CD8-positive, alpha-beta memory T cell (primary cell): ENCODE data around the gene SPNS3. TPM values are rescaled to one million over a fixed set of nuclear protein-coding genes. Genes with fewer than 3 reads are reported as not detected.

Source experiments
- CTCF ChIA-PET: fragments of 350-600 bp; sonication (Branson Sonifier 250); formaldehyde crosslinking; loops from one replicate; lab custom pipeline; 2021; ENCODE audit warnings: antibody characterized with exemption; lab: Charles Lee
- POLR2A ChIA-PET: fragments of 350-600 bp; sonication (Branson Sonifier 250); formaldehyde crosslinking; loops from one replicate; lab custom pipeline; 2021; ENCODE audit warnings: antibody characterized with exemption; lab: Charles Lee
- DNase-seq, 5 donors: peaks; one replicate each; pipeline versions ENCODE4 v3.0.0 to v3.0.0-alpha.2; 2020 to 2022; ENCODE audit warnings: mixed read lengths in 1 of 5
- H3K27ac ChIP-seq: one replicate; pipeline ENCODE4 v1.7.0; 2013; ENCODE audit warnings: low read depth, mild to moderate bottlenecking, low read length, moderate library complexity
- H3K27me3 ChIP-seq: 2 replicates; pipeline ENCODE4 v1.7.0; 2013; ENCODE audit warnings: low read length, mild to moderate bottlenecking; ENCODE audit not compliant: insufficient read depth, poor library complexity, severe bottlenecking
- H3K36me3 ChIP-seq: 2 replicates; pipeline ENCODE4 v1.7.0; 2013; ENCODE audit warnings: mild to moderate bottlenecking, low read length, moderate library complexity; ENCODE audit not compliant: insufficient read depth
- H3K4me1 ChIP-seq: 2 replicates; pipeline ENCODE4 v1.7.0; 2013; ENCODE audit warnings: mild to moderate bottlenecking, low read length, moderate library complexity; ENCODE audit not compliant: insufficient read depth
- H3K4me3 ChIP-seq: 2 replicates; pipeline ENCODE4 v1.7.0; 2013; ENCODE audit warnings: mild to moderate bottlenecking, low read length
- H3K9me3 ChIP-seq: 2 replicates; pipeline ENCODE4 v1.7.0; 2013; ENCODE audit warnings: mild to moderate bottlenecking, low read length
- H3K27ac Mint-ChIP-seq, 8 donors: one replicate each; pipeline ENCODE4 v1.8.0; 2020 to 2021; ENCODE audit warnings: mixed read lengths in 8 of 8, mild to moderate bottlenecking in 6 of 8, inconsistent platforms in 3 of 8, moderate library complexity in 3 of 8
- H3K27me3 Mint-ChIP-seq, 2 donors: one replicate each; pipeline ENCODE4 v1.8.0; 2020 to 2021; ENCODE audit warnings: mixed read lengths in 2 of 2, mild to moderate bottlenecking in 1 of 2, moderate library complexity in 1 of 2
- H3K36me3 Mint-ChIP-seq, 3 donors: one replicate each; pipeline ENCODE4 v1.8.0; 2020 to 2021; ENCODE audit warnings: mixed read lengths in 3 of 3, inconsistent platforms in 1 of 3, mild to moderate bottlenecking in 1 of 3
- H3K4me1 Mint-ChIP-seq, 3 donors: one replicate each; pipeline ENCODE4 v1.8.0; 2020 to 2021; ENCODE audit warnings: mixed read lengths in 3 of 3, inconsistent platforms in 1 of 3, mild to moderate bottlenecking in 1 of 3
- H3K4me3 Mint-ChIP-seq, 7 donors: one replicate each; pipeline ENCODE4 v1.8.0; 2020 to 2021; ENCODE audit warnings: mixed read lengths in 7 of 7, mild to moderate bottlenecking in 6 of 7, moderate library complexity in 4 of 7, inconsistent platforms in 2 of 7
- H3K9me3 Mint-ChIP-seq, 5 donors: one replicate each; pipeline ENCODE4 v1.8.0; 2020 to 2022; ENCODE audit warnings: mixed read lengths in 5 of 5, mild to moderate bottlenecking in 3 of 5, moderate library complexity in 2 of 5, inconsistent platforms in 1 of 5
- polyA plus RNA-seq: library from polyadenylated mRNA; unstranded; fragments of 300-500 nt; fragmentation: Illumina TruSeq; gene quantifications from one replicate; pipeline ENCODE4 v1.2.3, GENCODE V29; 2021
- total RNA-seq, 2 experiments: library from RNA; stranded (reverse); gene quantifications; one replicate each; pipeline ENCODE4 v1.2.3, GENCODE V29; 2021

The SPNS3 gene
- total and polyA plus RNA-seq, 3 experiments from 2014 or later, result 7.3 to 10.0 (median 7.5) TPM

- DNase-seq, result no peak
- Histone ChIP-seq H3K4me3 (no peak overlapping the region), H3K27me3 (no peaks in the 10 kb centered on the region), H3K27ac (no peak overlapping the region), H3K36me3 (no peaks in the 10 kb centered on the region), H3K9me3 (no peaks in the 10 kb centered on the region), H3K4me1 (no peaks in the 10 kb centered on the region)
- ChIA-PET POLR2A (interaction anchor here (0.6 kb wide), 1 partner anchor 1066 kb away, joined by 5 read pairs; no protein-coding TSS in a partner anchor), CTCF (no interaction called here)
- Mint-ChIP-seq H3K4me3 (no peak overlapping the region), H3K27me3 (peaks cover 0 to 6% of the 10 kb centered on the region in 2 donors), H3K36me3 (no peaks in the 10 kb centered on the region), H3K27ac (no peak overlapping the region), H3K4me1 (no peaks in the 10 kb centered on the region), H3K9me3 (no peaks in the 10 kb centered on the region)
These were observed 11.2 kb downstream of the SPNS3 start for GRCh38 chr17:4444782-4445473.

GRCh38 chr17:4445731-4446130, 12.0 kb downstream of the SPNS3 start:
- Mint-ChIP-seq H3K4me3 (no peak overlapping the region), H3K27me3 (peaks cover 0 to 6% of the 10 kb centered on the region in 2 donors), H3K9me3 (no peaks in the 10 kb centered on the region), H3K36me3 (no peaks in the 10 kb centered on the region), H3K27ac (no peak overlapping the region), H3K4me1 (no peaks in the 10 kb centered on the region)
- CTCF ChIA-PET, result no interaction called here
- H3K4me3 ChIP-seq, result no peak overlapping the region
- DNase-seq, result no peak
- H3K9me3 ChIP-seq, result no peaks in the 10 kb centered on the region
- POLR2A ChIA-PET, result no interaction called here
- no peaks in the 10 kb centered on the region for H3K27me3 ChIP-seq
- no peak overlapping the region for H3K27ac ChIP-seq
- no peaks in the 10 kb centered on the region for H3K36me3 ChIP-seq
- no peaks in the 10 kb centered on the region for H3K4me1 ChIP-seq

GRCh38 chr17:4446326-4447071, 12.8 kb downstream of the SPNS3 start:
- Histone ChIP-seq H3K4me1 (no peaks in the 10 kb centered on the region), H3K36me3 (no peaks in the 10 kb centered on the region), H3K27me3 (no peaks in the 10 kb centered on the region), H3K4me3 (no peak overlapping the region), H3K9me3 (no peaks in the 10 kb centered on the region), H3K27ac (no peak overlapping the region)
- DNase-seq, result no peak
- Mint-ChIP-seq H3K4me3 (no peak overlapping the region), H3K9me3 (no peaks in the 10 kb centered on the region), H3K4me1 (no peaks in the 10 kb centered on the region), H3K27ac (no peak overlapping the region), H3K27me3 (peaks cover 0 to 5% of the 10 kb centered on the region in 2 donors), H3K36me3 (no peaks in the 10 kb centered on the region)
- POLR2A ChIA-PET, result no interaction called here
- CTCF ChIA-PET, result interaction anchor here (1.1 kb wide), 1 partner anchor 10 kb away, joined by 3 read pairs; no protein-coding TSS in a partner anchor

GRCh38 chr17:4448197-4448980, 14.6 kb downstream of the SPNS3 start:
- H3K9me3 ChIP-seq, result no peaks in the 10 kb centered on the region
- POLR2A ChIA-PET, result interaction anchor here (1.3 kb wide), 1 partner anchor 32 kb away, joined by 3 read pairs; no protein-coding TSS in a partner anchor
- CTCF ChIA-PET, result no interaction called here
- no peaks in the 10 kb centered on the region for H3K27me3 ChIP-seq
- no peaks in the 10 kb centered on the region for H3K4me1 ChIP-seq
- Mint-ChIP-seq H3K4me3 (no peak overlapping the region), H3K36me3 (no peaks in the 10 kb centered on the region), H3K4me1 (no peaks in the 10 kb centered on the region), H3K27ac (peak overlapping the region in 1 of 8 donors; percentile 58), H3K9me3 (no peaks in the 10 kb centered on the region), H3K27me3 (no peaks in the 10 kb centered on the region)
- no peak overlapping the region for H3K4me3 ChIP-seq
- no peak overlapping the region for H3K27ac ChIP-seq
- no peaks in the 10 kb centered on the region for H3K36me3 ChIP-seq
- no peak for DNase-seq

- no peak overlapping the region for H3K27ac ChIP-seq
- Mint-ChIP-seq H3K9me3 (no peaks in the 10 kb centered on the region), H3K4me3 (no peak overlapping the region), H3K27me3 (peaks cover 0 to 2% of the 10 kb centered on the region in 2 donors), H3K36me3 (peaks cover 0 to 3% (median 0%) of the 10 kb centered on the region in 3 donors), H3K27ac (no peak overlapping the region), H3K4me1 (no peaks in the 10 kb centered on the region)
- ChIA-PET CTCF (no interaction called here), POLR2A (interaction anchor here (1.3 kb wide), 1 partner anchor 31 kb away, joined by 3 read pairs; no protein-coding TSS in a partner anchor)
- no peaks in the 10 kb centered on the region for H3K36me3 ChIP-seq
- no peak overlapping the region for H3K4me3 ChIP-seq
- no peaks in the 10 kb centered on the region for H3K9me3 ChIP-seq
- no peaks in the 10 kb centered on the region for H3K27me3 ChIP-seq
- no peak for DNase-seq
- H3K4me1 ChIP-seq, result no peaks in the 10 kb centered on the region
These were observed 16.0 kb downstream of the SPNS3 start for GRCh38 chr17:4449736-4450135.

- ChIA-PET CTCF (interaction anchor here (1.1 to 1.3 kb wide), 2 partner anchors 17 to 30 kb away, joined by 3 read pairs; no protein-coding TSS in a partner anchor), POLR2A (no interaction called here)
- no peak overlapping the region for H3K4me3 Mint-ChIP-seq
- peaks cover 0 to 3% (median 0%) of the 10 kb centered on the region in 3 donors for H3K36me3 Mint-ChIP-seq
- no peak overlapping the region for H3K4me3 ChIP-seq
- H3K27me3 Mint-ChIP-seq, result peaks cover 0 to 2% of the 10 kb centered on the region in 2 donors
- H3K4me1 ChIP-seq, result no peaks in the 10 kb centered on the region
- H3K27me3 ChIP-seq, result no peaks in the 10 kb centered on the region
- no peaks in the 10 kb centered on the region for H3K4me1 Mint-ChIP-seq
- no peaks in the 10 kb centered on the region for H3K9me3 ChIP-seq
- no peak for DNase-seq
- no peak overlapping the region for H3K27ac Mint-ChIP-seq
- no peaks in the 10 kb centered on the region for H3K9me3 Mint-ChIP-seq
- no peak overlapping the region for H3K27ac ChIP-seq
- no peaks in the 10 kb centered on the region for H3K36me3 ChIP-seq
These were observed 17.1 kb downstream of the SPNS3 start for GRCh38 chr17:4450710-4451316.

- Histone ChIP-seq H3K36me3 (no peaks in the 10 kb centered on the region), H3K4me1 (no peaks in the 10 kb centered on the region), H3K9me3 (no peaks in the 10 kb centered on the region), H3K27me3 (no peaks in the 10 kb centered on the region), H3K4me3 (no peak overlapping the region), H3K27ac (no peak overlapping the region)
- H3K27ac Mint-ChIP-seq, result no peak overlapping the region
- H3K9me3 Mint-ChIP-seq, result no peaks in the 10 kb centered on the region
- peaks cover 0 to 3% (median 0%) of the 10 kb centered on the region in 3 donors for H3K36me3 Mint-ChIP-seq
- POLR2A ChIA-PET, result interaction anchor here (0.6 kb wide), 1 partner anchor 22 kb away, joined by 4 read pairs; no protein-coding TSS in a partner anchor
- H3K4me1 Mint-ChIP-seq, result no peaks in the 10 kb centered on the region
- H3K27me3 Mint-ChIP-seq, result peaks cover 0 to 2% of the 10 kb centered on the region in 2 donors
- no peak overlapping the region for H3K4me3 Mint-ChIP-seq
- no peak for DNase-seq
- CTCF ChIA-PET, result no interaction called here
These were observed 20.3 kb downstream of the SPNS3 start for GRCh38 chr17:4453812-4454591.
